HL-60/S4 treated with phorbol 12-myristate 13-acetate at 8.2 ng/mL for 4 days and 3 days (cell line): ENCODE data around the gene GNPAT.

Source experiments
- in situ Hi-C: fragments of 300-500 bp; cut with MboI; formaldehyde crosslinking; loops from 2 replicates; pipeline ENCODE4 v1.15.0; 2022; ENCODE audit warnings: low sequenced_read_pairs

GNPAT gene

DNA sequence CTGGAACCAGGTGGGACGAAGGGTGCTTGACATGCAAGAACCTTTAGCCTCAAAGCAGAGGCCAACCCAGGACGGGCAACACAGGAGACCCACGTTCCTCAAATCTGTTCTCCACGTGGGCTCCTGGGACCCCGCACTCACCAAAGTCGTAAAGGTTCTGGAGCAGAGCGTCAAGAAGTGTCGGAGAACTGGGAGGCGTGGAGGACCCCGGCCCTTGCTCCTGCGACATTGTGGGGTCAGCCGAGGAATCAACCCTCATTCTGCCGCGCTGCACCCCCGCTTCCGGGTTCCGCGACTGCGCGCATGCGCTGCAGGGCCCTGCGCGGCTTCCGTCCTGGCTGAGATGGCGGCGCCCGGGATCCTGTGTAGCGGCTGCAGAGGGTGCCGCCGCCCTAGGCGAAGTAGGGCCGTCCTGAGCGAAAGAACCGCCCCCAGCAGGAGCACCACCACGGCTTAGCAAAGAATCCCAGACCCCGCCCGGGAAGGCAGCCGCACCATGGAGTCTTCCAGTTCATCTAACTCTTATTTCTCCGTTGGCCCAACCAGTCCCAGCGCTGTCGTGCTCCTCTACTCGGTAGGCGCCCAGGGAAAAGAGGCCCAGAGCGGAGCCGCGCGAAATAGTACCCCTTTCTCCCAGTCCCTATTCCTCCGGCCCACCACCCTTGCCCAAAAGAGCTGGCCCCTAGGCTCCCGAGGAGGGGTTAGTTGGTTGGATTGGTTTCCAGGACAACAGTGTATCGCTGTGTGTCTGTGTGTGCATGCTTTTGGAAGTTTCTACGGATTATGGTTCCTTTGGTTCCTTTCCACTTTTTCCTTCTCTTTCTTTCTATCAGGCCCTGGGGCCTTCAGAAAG, at the start of gene GNPAT:
TSS of gene GNPAT (plus strand) at position 330 of the 853 bp plus-strand sequence. CDS start at position 497, 167 bp downstream.
- in situ Hi-C loops = no loop called here

DNA sequence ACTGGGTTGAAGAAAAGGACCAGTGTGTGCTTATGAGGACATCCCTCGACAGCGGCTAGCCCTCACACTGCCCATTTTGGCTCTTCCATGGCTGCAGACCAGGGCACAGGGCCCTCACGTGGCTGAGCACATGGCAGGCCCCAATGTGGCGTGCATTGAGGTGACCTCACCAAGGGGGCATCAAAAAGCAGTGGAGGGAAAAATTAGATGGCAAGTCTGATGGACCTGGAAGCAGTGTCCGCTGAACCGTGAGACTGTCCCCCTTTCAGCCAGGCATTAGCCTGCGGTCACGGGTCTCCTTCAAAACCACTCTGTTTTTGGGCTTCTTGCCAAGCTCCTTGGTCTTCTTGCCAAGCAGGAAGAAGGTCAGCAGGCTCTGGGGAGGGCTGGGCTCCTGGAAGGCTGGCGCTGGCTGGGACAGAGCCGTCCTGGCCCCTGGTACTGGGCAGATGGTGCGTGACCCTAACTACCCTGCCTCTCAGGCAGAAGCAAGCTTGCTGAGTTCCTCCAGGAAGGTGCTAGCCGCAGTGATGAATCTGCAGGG, 48.3 kb upstream of the GNPAT start:
- in situ Hi-C loops = no loop called here

DNA sequence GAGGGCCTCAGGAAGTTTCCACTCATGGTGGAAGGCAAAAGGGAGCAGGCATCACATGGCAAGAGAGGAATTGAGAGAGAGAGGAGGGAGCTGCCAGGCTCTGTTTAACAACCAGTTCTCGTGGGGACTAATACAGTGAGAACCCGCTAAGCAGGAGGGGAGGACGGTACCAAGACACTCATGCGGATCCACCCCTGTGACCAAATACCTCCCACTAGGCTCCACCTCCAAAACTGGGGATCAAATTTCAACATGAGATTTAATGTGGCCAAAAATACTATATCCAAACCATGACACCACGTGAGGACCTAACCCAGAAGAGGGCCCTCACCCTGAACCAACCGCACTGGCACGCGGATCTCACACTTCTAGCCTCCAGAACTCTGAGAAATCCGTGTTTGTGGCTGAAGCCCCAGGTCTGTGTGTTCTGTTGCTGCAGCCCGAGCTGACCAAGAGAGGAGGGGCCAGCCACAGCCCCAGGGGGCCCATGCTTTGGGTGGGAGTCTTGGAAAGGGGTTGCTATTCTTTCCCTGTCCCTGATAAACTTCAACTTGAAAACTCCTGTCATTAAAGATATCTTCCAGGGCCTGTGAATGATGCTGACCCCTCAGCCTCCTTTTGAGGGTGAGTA, 47.2 kb upstream of the GNPAT start:
- in situ Hi-C loops = no loop called here

DNA sequence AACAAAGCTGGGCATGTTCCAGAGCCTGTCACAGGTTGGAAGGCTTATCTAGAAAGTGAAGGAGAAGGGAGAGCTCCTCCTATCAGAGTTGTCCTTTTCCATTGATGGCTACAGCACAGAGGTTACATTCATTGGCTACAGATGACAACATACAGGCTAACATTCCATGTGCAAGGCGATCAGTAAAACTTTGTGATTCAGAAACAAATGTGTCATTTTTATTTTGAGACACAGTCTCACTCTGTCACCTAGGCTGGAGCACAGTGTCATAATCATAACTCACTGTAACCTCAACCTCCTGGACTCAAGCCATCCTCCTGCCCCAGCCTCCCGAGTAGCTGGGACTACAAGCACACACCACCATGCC, 46.6 kb upstream of the GNPAT start:
- in situ Hi-C loops = no loop called here

DNA sequence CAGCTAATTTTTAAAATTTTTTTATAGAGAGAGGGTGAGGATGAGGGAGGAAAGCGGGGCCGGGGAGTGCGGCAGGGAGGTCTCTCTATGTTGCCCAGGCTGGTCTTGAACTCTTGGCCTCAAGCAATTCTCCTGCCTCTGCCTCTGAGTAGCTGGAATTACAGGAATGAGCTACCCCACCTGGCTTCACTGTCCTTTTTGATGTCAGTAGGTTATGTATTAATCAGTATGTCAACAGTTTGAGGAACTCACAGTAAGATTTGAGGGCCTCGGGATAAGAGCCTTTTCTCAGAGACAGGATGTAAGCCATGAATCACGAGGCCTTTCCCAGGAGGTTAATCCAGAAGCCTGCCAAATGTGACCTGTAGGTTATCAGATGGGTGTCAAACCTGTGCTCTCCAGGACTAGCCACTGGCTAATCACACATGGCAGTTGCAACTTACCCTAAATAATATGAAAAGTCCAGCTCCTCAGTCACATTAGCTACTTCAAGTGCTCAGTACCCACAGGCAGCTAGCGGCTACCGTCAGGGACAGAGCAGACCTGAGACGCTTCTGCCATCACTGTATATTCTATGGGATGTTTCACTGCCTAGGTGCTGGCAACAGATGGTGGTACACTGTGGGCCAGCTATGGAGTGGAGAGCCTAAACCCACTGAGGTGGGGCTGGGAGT, 46.0 kb upstream of the GNPAT start:
- in situ Hi-C loops = no loop called here

DNA sequence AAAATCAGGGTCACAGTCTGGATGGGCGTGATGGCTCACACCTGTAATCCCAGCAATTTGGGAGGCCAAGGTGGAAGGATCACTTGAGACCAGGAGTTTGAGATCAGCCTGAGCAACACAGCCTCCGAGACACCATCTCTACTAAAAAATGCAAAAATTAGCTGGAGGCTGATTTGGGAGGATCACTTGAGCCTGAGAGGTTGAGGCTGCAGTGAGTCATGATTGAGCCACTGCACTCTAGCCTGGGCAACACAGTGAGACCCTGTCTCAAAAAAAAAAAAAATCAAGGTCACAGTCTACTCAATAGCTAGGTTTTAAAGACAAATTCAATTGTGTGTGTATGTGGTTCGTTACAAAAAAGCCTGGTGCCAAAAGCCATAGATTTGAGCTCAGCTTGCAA, 44.7 kb upstream of the GNPAT start:
- in situ Hi-C loops = no loop called here

DNA sequence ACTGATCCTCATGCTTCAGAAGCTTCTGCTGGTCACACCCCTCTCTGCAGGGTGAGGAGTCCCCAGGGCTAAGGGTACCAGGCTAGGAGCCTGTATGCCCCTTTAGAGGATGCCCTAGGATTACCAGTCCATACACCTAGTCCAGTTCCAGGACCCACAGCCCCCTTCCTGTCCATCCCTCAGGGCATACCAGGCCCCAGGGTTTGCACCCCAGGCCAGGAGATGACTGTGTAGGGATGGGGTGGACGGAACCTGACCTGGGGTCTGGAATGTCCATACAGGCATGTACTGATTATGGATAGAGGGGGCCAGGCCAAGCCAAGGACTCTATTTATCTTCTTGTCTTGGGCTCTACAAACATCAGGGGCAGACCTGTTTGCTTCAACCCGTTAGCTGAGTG, 44.3 kb upstream of the GNPAT start:
- in situ Hi-C loops = no loop called here

DNA sequence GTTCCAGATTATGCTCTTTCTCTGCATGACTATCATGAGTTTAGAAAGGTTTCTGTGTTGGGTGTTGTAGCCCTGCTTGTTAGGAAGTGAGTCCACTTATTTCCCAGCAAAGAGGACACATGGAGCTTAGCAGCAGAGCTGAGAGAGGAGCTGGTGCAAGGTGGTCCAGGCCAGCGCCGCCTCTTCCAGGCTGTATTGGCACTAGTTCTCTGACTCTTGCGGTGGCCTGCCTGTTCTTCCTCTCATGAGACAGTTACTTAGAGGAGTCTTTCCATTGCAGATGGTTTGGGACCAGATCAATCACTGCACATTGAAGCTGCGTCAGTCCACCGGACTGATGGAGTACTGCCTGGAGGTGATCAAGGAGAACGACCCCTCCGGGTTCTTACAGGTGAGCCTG, 41.1 kb upstream of the GNPAT start:
- in situ Hi-C loops = loop anchor here (25.0 kb wide), 1 partner anchor 288 kb away; no protein-coding TSS in a partner anchor

DNA sequence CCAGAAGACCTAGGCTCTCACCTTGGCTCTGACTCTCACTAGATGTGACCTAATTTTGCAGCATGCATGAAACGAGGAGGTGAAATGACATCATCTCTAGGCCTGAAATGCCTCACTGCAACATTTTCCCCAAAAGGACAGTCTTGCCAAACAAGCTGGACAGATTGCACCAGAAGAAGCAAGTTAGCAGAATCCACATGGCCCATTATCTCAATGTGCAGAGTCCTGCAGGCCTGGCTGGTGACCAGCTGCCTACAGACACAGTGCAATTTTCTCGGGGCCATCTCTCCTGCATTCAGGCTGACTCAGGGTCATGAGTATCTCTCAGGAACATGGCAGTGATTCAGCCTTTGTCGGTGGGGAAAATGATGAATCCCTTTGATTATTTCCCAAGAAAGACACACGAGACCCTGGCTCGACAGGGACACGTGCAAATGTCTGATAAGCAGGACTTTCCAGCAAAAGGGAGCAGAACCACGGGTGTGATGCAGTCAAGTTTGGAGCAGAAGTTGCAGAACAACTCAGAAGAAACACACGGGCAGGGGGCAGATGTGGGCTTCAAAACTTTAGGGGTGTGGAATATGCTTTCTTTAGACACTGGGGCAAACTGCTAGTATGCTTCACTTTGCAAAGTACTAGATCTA, 40.5 kb upstream of the GNPAT start:
- in situ Hi-C loops = loop anchor here (25.0 kb wide), 1 partner anchor 288 kb away; no protein-coding TSS in a partner anchor

DNA sequence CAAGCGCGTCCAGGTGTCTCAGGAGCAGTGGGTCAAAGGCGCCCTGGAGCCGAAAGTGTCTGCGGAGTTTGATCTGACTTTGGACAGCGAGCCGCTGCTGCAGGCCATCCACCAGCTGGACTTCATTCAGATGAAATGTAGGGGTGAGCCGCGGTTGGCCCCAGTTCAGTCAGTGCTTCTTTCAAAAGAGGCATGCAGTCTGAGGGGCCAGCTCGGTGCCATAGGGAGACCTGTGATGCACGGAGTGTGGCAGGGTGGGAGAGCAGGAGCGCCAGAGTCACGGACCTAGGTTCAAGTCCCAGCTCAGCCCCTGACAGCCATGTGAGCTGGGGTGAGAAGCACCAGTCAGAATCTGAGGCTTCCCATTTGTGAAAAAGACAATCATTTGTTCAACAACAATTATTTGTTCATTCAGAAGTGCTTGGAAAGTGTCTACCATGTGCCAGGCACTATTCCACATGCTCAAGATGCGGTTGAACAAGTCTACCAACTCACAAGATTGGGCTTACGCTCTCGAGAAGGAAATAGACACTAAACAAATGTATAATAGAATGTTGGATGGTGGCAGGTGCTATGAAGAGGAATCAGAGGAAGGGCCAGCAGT, 39.5 kb upstream of the GNPAT start:
- in situ Hi-C loops = loop anchor here (25.0 kb wide), 1 partner anchor 289 kb away; no protein-coding TSS in a partner anchor

DNA sequence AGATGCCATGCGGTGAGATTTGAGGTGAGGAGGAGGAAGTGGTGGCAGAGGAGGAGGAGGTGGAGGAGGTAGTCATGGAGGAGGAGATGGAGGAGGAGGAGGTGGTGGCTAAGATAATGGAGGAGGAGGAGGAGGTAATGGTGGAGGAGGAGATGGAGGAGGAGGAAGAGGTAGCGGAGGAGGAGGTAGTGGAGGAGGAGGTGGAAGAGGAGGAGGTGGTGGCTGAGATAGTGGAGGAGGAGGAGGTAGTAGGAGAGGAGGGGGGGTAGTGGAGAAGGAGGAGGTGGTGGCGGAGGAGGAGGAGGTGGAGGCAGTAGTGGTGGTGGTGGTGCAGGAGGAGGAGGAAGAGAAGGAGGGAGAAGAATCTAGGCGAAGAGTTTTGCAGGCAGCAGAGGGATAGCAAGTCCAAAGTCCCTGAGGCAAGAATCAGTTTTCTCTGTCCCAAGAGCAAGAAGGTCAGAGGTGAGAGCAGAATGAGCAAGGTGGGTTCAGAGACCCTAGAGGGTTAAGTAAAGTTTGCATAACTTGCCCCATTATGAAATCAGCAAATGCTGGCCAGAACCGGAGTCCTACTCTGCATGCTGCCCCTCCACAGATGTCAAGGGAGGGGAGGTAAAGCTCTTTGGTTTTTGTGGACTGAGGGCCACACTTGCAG, 38.9 kb upstream of the GNPAT start:
- in situ Hi-C loops = loop anchor here (25.0 kb wide), 1 partner anchor 290 kb away; no protein-coding TSS in a partner anchor

DNA sequence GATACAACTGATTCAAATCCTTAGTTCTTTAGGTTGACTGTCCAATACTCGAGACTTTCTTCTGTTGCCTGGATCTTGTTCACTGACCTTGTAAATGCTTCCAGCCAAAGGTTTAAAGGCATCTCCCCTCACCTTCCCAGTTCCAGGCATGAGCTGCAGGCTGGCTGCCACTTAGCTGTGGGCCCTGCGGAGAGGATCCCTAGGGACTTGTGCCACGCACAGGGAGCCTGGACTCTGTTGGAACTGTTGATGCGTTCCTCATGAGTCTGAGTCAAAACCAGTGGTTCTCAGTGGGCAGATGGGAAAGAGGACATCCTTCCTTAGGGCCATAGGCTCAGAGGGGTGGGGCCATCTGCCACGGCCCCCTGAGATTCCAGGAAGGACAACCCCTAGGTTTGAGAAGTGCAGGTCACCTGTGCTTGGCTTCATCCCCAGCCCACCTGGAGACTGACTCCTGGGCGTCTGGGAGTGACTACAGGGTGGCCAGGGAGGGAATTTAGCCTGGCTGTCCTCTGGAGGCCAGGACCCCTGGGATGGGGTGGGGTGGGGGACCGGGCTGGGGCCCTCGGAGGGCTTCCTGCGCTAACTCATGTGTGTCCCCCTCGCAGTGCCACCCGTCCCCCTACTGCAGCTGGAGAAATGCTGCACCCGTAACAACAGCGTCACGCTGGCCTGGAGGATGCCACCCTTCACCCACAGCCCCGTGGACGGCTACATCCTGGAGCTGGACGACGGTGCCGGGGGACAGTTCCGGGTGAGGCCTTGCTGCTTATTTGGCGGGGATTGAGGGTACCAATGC, 37.6 kb upstream of the GNPAT start:
- in situ Hi-C loops = loop anchor here (25.0 kb wide), 1 partner anchor 291 kb away; no protein-coding TSS in a partner anchor

DNA sequence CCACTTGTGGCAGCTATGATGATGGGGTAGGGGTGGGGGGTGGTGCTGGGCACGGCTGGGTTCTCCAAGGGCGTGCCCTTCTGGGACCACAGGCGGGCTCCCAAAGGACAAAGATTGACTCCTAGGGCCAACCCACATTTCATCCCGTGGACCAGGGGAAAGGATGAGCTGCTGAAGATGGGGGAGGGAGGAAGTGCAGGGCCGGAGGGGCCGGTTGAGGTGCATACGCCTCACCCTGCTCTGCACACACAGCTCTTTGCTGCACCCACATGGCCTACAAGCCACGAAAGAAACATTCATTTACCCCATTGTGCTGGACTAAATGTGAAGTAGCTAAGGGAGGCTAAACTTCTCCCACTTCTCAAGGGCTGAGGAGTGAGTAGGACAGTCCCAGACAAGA, 34.2 kb upstream of the GNPAT start:
- in situ Hi-C loops = loop anchor here (25.0 kb wide), 1 partner anchor 295 kb away; no protein-coding TSS in a partner anchor

DNA sequence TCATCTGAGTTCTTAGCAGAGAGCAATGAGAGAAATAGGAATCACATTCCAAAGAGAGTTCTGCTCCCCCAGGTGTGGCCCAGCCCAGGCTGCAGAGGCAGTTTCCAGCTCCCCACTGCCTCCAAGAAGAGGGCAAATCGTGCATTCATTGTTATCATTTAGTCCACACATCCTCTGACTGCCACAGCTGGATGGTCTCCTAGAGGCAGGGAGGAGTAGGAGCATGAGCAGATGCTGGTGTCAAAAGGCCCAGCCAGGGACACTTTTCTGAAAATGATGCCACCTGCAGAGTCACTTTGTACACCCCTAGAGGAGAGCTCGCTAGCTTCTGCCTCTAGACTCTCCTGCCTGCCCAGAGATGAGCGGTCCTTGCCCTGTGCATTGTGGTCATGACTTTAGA, 33.6 kb upstream of the GNPAT start:
- in situ Hi-C loops = loop anchor here (25.0 kb wide), 1 partner anchor 295 kb away; no protein-coding TSS in a partner anchor

DNA sequence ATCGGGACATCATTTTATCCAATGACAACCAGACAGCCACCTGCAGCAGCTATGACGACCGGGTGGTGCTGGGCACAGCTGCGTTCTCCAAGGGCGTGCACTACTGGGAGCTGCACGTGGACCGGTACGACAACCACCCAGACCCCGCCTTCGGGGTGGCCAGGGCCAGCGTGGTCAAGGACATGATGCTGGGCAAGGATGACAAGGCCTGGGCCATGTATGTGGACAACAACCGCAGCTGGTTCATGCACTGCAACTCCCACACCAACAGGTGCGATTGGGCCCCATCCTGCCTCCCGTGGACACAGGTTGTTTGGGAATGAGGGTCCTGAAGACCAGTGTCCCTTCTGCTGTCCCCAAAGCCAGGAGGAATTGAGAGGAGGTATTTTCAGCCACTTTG, 32.0 kb upstream of the GNPAT start:
- in situ Hi-C loops = loop anchor here (25.0 kb wide), 1 partner anchor 297 kb away; no protein-coding TSS in a partner anchor

DNA sequence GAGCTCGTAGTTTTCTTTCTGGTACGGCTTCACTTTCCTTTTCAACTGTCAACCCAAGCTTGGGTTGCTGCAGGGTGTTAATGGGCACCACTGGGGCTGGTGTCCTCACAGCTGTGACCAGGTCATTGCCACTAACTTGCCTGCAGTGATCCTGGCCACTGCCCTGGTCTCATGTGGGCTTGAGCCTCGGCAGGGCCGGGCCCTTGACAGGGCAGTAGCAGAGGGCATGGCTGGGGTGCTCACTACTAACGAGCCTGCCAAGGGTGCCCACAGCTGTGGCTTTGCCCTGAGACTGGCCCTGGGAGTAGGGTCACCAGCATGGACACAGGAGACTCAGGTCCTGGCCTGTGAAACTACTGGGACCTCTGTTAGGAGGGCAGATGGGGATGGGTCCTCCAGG, 31.5 kb upstream of the GNPAT start:
- in situ Hi-C loops = loop anchor here (25.0 kb wide), 1 partner anchor 297 kb away; no protein-coding TSS in a partner anchor

DNA sequence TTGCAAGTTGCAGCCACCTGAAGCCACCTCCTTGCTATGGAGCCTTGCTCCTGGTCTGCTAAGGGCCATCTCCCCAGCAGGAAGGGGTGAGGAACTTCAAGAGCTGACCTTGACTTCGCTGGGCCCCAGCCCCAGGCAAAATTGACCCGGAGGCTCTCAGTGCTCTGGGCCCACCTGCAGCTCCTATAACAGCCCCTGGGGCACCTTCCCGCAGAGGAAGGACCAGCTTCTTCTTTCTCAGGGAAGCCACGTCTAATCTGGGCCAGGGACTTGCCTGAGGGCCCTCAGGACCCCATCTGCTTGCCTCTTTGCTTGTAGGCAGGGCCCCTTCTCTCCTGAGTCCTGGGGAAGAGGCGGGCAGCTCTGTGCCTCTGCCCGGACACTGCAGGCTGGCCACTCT, 30.9 kb upstream of the GNPAT start:
- in situ Hi-C loops = loop anchor here (25.0 kb wide), 1 partner anchor 298 kb away; no protein-coding TSS in a partner anchor

DNA sequence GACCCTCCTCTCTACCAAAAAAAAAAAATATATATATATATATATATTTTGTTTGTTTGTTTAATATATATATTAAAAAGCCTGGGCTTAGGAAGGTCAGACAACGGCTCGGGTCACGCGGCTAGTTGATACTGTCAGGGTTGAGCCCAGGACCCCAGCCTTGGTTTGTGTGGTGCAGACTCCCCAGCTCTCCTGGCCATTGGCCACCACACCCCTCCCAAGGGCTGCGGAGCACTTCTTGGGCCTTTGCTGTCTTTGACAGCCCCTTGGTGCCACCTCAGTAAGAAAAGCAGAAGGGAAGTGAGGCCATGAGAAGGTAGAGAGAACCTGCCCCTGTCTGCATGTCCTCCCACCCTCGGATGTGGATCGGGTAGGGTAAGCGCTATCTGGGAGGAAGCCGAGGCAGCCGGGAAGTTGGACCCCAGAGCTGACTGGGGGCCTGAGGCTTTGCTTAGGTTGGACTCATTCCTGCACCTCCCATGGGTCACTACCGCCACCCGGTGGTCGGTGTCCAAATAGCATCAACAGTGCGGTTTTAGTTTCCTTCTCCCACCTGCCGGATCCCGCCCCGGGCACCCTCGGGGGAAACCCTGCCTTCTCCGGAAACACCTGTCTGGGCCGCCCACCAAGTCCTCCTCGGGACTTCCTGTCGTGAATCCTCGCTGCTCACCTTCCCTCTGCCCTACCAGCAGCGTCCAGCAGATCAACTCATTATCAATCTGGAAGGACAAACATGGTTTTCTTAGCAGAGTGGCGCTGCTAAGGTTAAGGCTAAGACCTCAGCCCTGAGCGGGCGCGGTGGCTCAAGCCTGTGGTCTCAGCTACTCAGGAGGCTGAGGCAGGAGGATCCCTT, 29.8 kb upstream of the GNPAT start:
- in situ Hi-C loops = loop anchor here (25.0 kb wide), 1 partner anchor 299 kb away; no protein-coding TSS in a partner anchor
